Activated CD8-positive, alpha-beta T cell treated with anti-CD3 and anti-CD28 coated beads for 36 hours (primary cell): ENCODE results near the gene RIMS1. TPM values are rescaled to one million over a fixed set of nuclear protein-coding genes. Genes with fewer than 3 reads are reported as not detected.

ENCODE experiments used
- ATAC-seq: fragments of 200-7000 bp; cut with Tn5 transposase; one replicate; pipeline ENCODE4 v1.10.0; 2021; ENCODE audit warnings: mild to moderate bottlenecking, moderate library complexity
- CTCF ChIA-PET: fragments of 350-600 bp; sonication (Branson Sonifier 250); formaldehyde crosslinking; loops from one replicate; lab custom pipeline; 2021; ENCODE audit warnings: antibody characterized with exemption; lab: Charles Lee
- POLR2A ChIA-PET: fragments of 350-600 bp; sonication (Branson Sonifier 250); formaldehyde crosslinking; loops from one replicate; lab custom pipeline; 2021; ENCODE audit warnings: antibody characterized with exemption; lab: Charles Lee
- DNase-seq: peaks from one replicate; pipeline ENCODE4 v3.0.0-alpha.2; 2020
- H3K27ac Mint-ChIP-seq: one replicate; pipeline ENCODE4 v1.8.0; 2021; ENCODE audit warnings: mild to moderate bottlenecking, mixed read lengths
- H3K27me3 Mint-ChIP-seq: one replicate; pipeline ENCODE4 v1.8.0; 2021; ENCODE audit warnings: mixed read lengths
- H3K36me3 Mint-ChIP-seq: one replicate; pipeline ENCODE4 v1.8.0; 2021; ENCODE audit warnings: low read depth, mixed read lengths
- H3K4me1 Mint-ChIP-seq: one replicate; pipeline ENCODE4 v1.8.0; 2021; ENCODE audit warnings: low read depth, mixed read lengths
- H3K4me3 Mint-ChIP-seq: one replicate; pipeline ENCODE4 v1.8.0; 2021; ENCODE audit warnings: mild to moderate bottlenecking, moderate library complexity, mixed read lengths
- H3K9me3 Mint-ChIP-seq: one replicate; pipeline ENCODE4 v1.8.0; 2021; ENCODE audit warnings: mixed read lengths
- CTCF ChIP-seq: fragments of 200-600 bp; IDR thresholded peaks from one replicate; pipeline ENCODE4 v1.8.0; 2022; ENCODE audit warnings: antibody characterized with exemption, mild to moderate bottlenecking
- intact Hi-C: fragments of 100-400 bp; cut with micrococcal nuclease; formaldehyde crosslinking; loops from one replicate; pipeline ENCODE4 v1.10.0; 2022
- total RNA-seq, 2 experiments: library from RNA; stranded (reverse); gene quantifications; one replicate each; pipeline ENCODE4 v1.2.3, GENCODE V29; 2021

RIMS1 gene
- total RNA-seq, 2 experiments from 2014 or later, result not detected

- TF ChIP-seq CTCF, result no peak
- no peaks in the 10 kb centered on the region for H3K9me3 Mint-ChIP-seq
- H3K27me3 Mint-ChIP-seq, result no peaks in the 10 kb centered on the region
- no peaks in the 10 kb centered on the region for H3K4me1 Mint-ChIP-seq
- CTCF ChIA-PET, result no interaction called here
- intact Hi-C loops, result no loop called here
- H3K27ac Mint-ChIP-seq, result no peak overlapping the region
- POLR2A ChIA-PET, result no interaction called here
- no peak overlapping the region for H3K4me3 Mint-ChIP-seq
- no peak for DNase-seq
- ATAC-seq, result no peak
- no peaks in the 10 kb centered on the region for H3K36me3 Mint-ChIP-seq
Observed at GRCh38 chr6:72064399-72064975, 178.1 kb downstream of the RIMS1 start.

GRCh38 chr6:72078096-72078495 is 191.7 kb downstream of the RIMS1 start:
- H3K4me3 Mint-ChIP-seq, result no peak overlapping the region
- no peak for TF ChIP-seq CTCF
- no peak overlapping the region for H3K27ac Mint-ChIP-seq
- no peaks in the 10 kb centered on the region for H3K4me1 Mint-ChIP-seq
- CTCF ChIA-PET, result no interaction called here
- no peaks in the 10 kb centered on the region for H3K27me3 Mint-ChIP-seq
- ATAC-seq (no peak), DNase-seq (no peak)
- intact Hi-C loops, result no loop called here
- POLR2A ChIA-PET, result no interaction called here
- no peaks in the 10 kb centered on the region for H3K36me3 Mint-ChIP-seq
- H3K9me3 Mint-ChIP-seq, result no peaks in the 10 kb centered on the region

- Mint-ChIP-seq H3K36me3 (no peaks in the 10 kb centered on the region), H3K27ac (no peak overlapping the region), H3K4me3 (no peak overlapping the region), H3K4me1 (no peaks in the 10 kb centered on the region), H3K27me3 (no peaks in the 10 kb centered on the region), H3K9me3 (no peaks in the 10 kb centered on the region)
- no peak for TF ChIP-seq CTCF
- DNase-seq (no peak), ATAC-seq (no peak)
- ChIA-PET POLR2A (no interaction called here), CTCF (no interaction called here)
- intact Hi-C loops, result loop anchor here (5.0 to 10.0 kb wide), 2 partner anchors 546 to 698 kb away; no protein-coding TSS in a partner anchor
Observed at GRCh38 chr6:72080260-72080941, 194.1 kb downstream of the RIMS1 start.

- DNase-seq (no peak), ATAC-seq (no peak)
- Mint-ChIP-seq H3K27me3 (no peaks in the 10 kb centered on the region), H3K4me3 (no peak overlapping the region), H3K27ac (no peak overlapping the region), H3K4me1 (no peaks in the 10 kb centered on the region), H3K9me3 (no peaks in the 10 kb centered on the region), H3K36me3 (no peaks in the 10 kb centered on the region)
- intact Hi-C loops, result loop anchor here (5.0 to 10.0 kb wide), 2 partner anchors 547 to 700 kb away; no protein-coding TSS in a partner anchor
- TF ChIP-seq CTCF, result no peak
- CTCF ChIA-PET, result interaction anchor here (1.0 to 1.7 kb wide), 2 partner anchors 13 to 23 kb away, joined by 3 to 4 read pairs; no protein-coding TSS in a partner anchor
- POLR2A ChIA-PET, result no interaction called here
Observed at GRCh38 chr6:72081871-72082270, 195.5 kb downstream of the RIMS1 start.

- ATAC-seq, result no peak
- Mint-ChIP-seq H3K4me1 (no peaks in the 10 kb centered on the region), H3K9me3 (no peaks in the 10 kb centered on the region), H3K36me3 (no peaks in the 10 kb centered on the region), H3K27ac (no peak overlapping the region), H3K27me3 (no peaks in the 10 kb centered on the region), H3K4me3 (no peak overlapping the region)
- no peak for DNase-seq
- no peak for TF ChIP-seq CTCF
- intact Hi-C loops, result loop anchor here (5.0 to 10.0 kb wide), 2 partner anchors 549 to 702 kb away; no protein-coding TSS in a partner anchor
- ChIA-PET CTCF (interaction anchor here (1.3 kb wide), 1 partner anchor 550 kb away, joined by 5 read pairs; no protein-coding TSS in a partner anchor), POLR2A (no interaction called here)
Observed at GRCh38 chr6:72083976-72084375, 197.6 kb downstream of the RIMS1 start.
